WTC11 (cell line): ENCODE measurements around the gene OR51B2. TPM values are rescaled to one million over a fixed set of nuclear protein-coding genes. Genes with fewer than 3 reads are reported as not detected.

Experiments used
- ATAC-seq: fragments of 200-7000 bp; cut with Tn5 transposase; 2 replicates; pipeline ENCODE4 v1.10.0; 2021; ENCODE audit warnings: mild to moderate bottlenecking, moderate library complexity
- CTCF ChIA-PET: fragments of 300-600 bp; sonication (Branson Sonifier 250); formaldehyde crosslinking; loops from one replicate; lab custom pipeline; 2021; ENCODE audit warnings: antibody characterized with exemption; lab: Charles Lee
- POLR2A ChIA-PET: fragments of 350-600 bp; sonication (Branson Sonifier 250); formaldehyde crosslinking; loops from one replicate; lab custom pipeline; 2021; ENCODE audit warnings: antibody characterized with exemption; lab: Charles Lee
- DNase-seq: peaks from one replicate; pipeline ENCODE4 v3.0.0; 2021; ENCODE audit warnings: low spot score
- H3K27ac Mint-ChIP-seq: 2 replicates; pipeline ENCODE4 v1.8.0; 2021; ENCODE audit warnings: mixed read lengths
- H3K27me3 Mint-ChIP-seq: 2 replicates; pipeline ENCODE4 v1.8.0; 2021; ENCODE audit warnings: low read depth, mild to moderate bottlenecking, moderate library complexity, mixed read lengths
- H3K36me3 Mint-ChIP-seq: 2 replicates; pipeline ENCODE4 v1.8.0; 2021; ENCODE audit warnings: mixed read lengths
- H3K4me1 Mint-ChIP-seq: 2 replicates; pipeline ENCODE4 v1.8.0; 2022; ENCODE audit warnings: mixed read lengths
- H3K4me3 Mint-ChIP-seq: 2 replicates; pipeline ENCODE4 v1.8.0; 2021; ENCODE audit warnings: mild to moderate bottlenecking, moderate library complexity, mixed read lengths
- H3K9me3 Mint-ChIP-seq: 2 replicates; pipeline ENCODE4 v1.8.0; 2021; ENCODE audit warnings: mixed read lengths
- ATF1 ChIP-seq: sonication (generic); formaldehyde crosslinking; IDR thresholded peaks from 2 replicates; pipeline ENCODE4 v1.8.1; 2023; ENCODE audit warnings: mild to moderate bottlenecking, moderate library complexity, missing genetic modification reagents
- ATF2 ChIP-seq: sonication (generic); formaldehyde crosslinking; IDR thresholded peaks from 2 replicates; pipeline ENCODE4 v1.8.1; 2022; ENCODE audit warnings: low read depth, missing genetic modification reagents, borderline replicate concordance
- ATF6 ChIP-seq: sonication (generic); formaldehyde crosslinking; IDR thresholded peaks from 2 replicates; pipeline ENCODE4 v1.8.1; 2023; ENCODE audit warnings: mild to moderate bottlenecking, missing genetic modification reagents
- CDX4 ChIP-seq: fragments of 250-450 bp; sonication (Bioruptor Pico); IDR thresholded peaks from 2 replicates; pipeline ENCODE4 v1.9.0; 2021; ENCODE audit warnings: moderate library complexity, mild to moderate bottlenecking, inconsistent platforms, borderline replicate concordance
- E2F4 ChIP-seq: sonication (generic); formaldehyde crosslinking; IDR thresholded peaks from 2 replicates; pipeline ENCODE4 v1.8.1; 2022; ENCODE audit warnings: low read depth, mild to moderate bottlenecking, moderate library complexity, missing genetic modification reagents, borderline replicate concordance
- FOXP1 ChIP-seq: sonication (generic); formaldehyde crosslinking; IDR thresholded peaks from 2 replicates; pipeline ENCODE4 v1.8.0; 2022; ENCODE audit warnings: missing genetic modification reagents, mild to moderate bottlenecking, moderate library complexity, borderline replicate concordance
- JUN ChIP-seq: sonication (generic); formaldehyde crosslinking; IDR thresholded peaks from 2 replicates; pipeline ENCODE4 v1.8.0; 2023; ENCODE audit warnings: mild to moderate bottlenecking, missing genetic modification reagents
- KAT7 ChIP-seq: sonication (generic); formaldehyde crosslinking; IDR thresholded peaks from 2 replicates; pipeline ENCODE4 v1.8.1; 2023; ENCODE audit warnings: missing genetic modification reagents, mild to moderate bottlenecking, borderline replicate concordance
- PRDM15 ChIP-seq: sonication (generic); formaldehyde crosslinking; IDR thresholded peaks from 2 replicates; pipeline ENCODE4 v1.8.0; 2022; ENCODE audit warnings: missing genetic modification reagents
- PREB ChIP-seq: sonication (generic); formaldehyde crosslinking; IDR thresholded peaks from 2 replicates; pipeline ENCODE4 v1.8.1; 2022; ENCODE audit warnings: mild to moderate bottlenecking, missing genetic modification reagents, moderate library complexity, borderline replicate concordance
- SMAD3 ChIP-seq: sonication (generic); formaldehyde crosslinking; IDR thresholded peaks from 2 replicates; pipeline ENCODE4 v1.8.0; 2022; ENCODE audit warnings: missing genetic modification reagents, mild to moderate bottlenecking, borderline replicate concordance
- SP1 ChIP-seq: sonication (generic); formaldehyde crosslinking; conservative IDR thresholded peaks from 2 replicates; pipeline ENCODE4 v1.8.1; 2022; ENCODE audit warnings: missing genetic modification reagents
- ZBTB21 ChIP-seq: sonication (generic); formaldehyde crosslinking; IDR thresholded peaks from 2 replicates; pipeline ENCODE4 v1.8.1; 2023; ENCODE audit warnings: mild to moderate bottlenecking, missing genetic modification reagents, borderline replicate concordance
- ZBTB43 ChIP-seq: sonication (generic); formaldehyde crosslinking; IDR thresholded peaks from 2 replicates; pipeline ENCODE4 v1.8.1; 2023; ENCODE audit warnings: mild to moderate bottlenecking, missing genetic modification reagents
- ZNF396 ChIP-seq: fragments of 250-450 bp; sonication (Bioruptor Pico); IDR thresholded peaks from 2 replicates; pipeline ENCODE4 v1.8.0; 2021; ENCODE audit warnings: mild to moderate bottlenecking, moderate library complexity, borderline replicate concordance
- ZNF512 ChIP-seq: sonication (generic); formaldehyde crosslinking; IDR thresholded peaks from 2 replicates; pipeline ENCODE4 v1.8.1; 2022; ENCODE audit warnings: missing genetic modification reagents, borderline replicate concordance
- total RNA-seq: library from RNA; stranded (reverse); gene quantifications from 3 replicates; pipeline ENCODE4 v1.2.3, GENCODE V29; 2021

OR51B2 gene
- total RNA-seq, 1 experiment from 2014 or later, result not detected

- no peak overlapping the region for H3K4me3 Mint-ChIP-seq
- peaks cover 28% of the 10 kb centered on the region for H3K4me1 Mint-ChIP-seq
- no peaks in the 10 kb centered on the region for H3K9me3 Mint-ChIP-seq
- no peaks in the 10 kb centered on the region for H3K36me3 Mint-ChIP-seq
- TF ChIP-seq SMAD3 (CRISPR knock-in tag), result no peak
- TF ChIP-seq E2F4 (CRISPR knock-in tag), result no peak
- no peak for TF ChIP-seq ATF2 (CRISPR knock-in tag)
- TF ChIP-seq PRDM15 (CRISPR knock-in tag), result no peak
- TF ChIP-seq SP1, result no peak
- no peak for TF ChIP-seq KAT7 (CRISPR knock-in tag)
- TF ChIP-seq CDX4, result no peak
- no peak for TF ChIP-seq ZBTB43 (CRISPR knock-in tag)
- no peak for TF ChIP-seq ATF1 (CRISPR knock-in tag)
- TF ChIP-seq ZBTB21 (CRISPR knock-in tag), result no peak
- TF ChIP-seq JUN, result no peak
- ATAC-seq, result no peak
- no peak overlapping the region for H3K27ac Mint-ChIP-seq
- no peak for DNase-seq
- ChIA-PET POLR2A (no interaction called here), CTCF (no interaction called here)
- H3K27me3 Mint-ChIP-seq, result no peaks in the 10 kb centered on the region; the same call in 1 of the 2 replicates
These were observed 21.7 kb upstream of the OR51B2 start for GRCh38 chr11:5345831-5346230.

GRCh38 chr11:5343474-5344335 is 19.6 kb upstream of the OR51B2 start, which contains the start of gene OR51B5:
OR51B5 (minus strand) TSS chr11:5343524; CDS start chr11:5343524, 0 bp downstream.
- H3K27me3 Mint-ChIP-seq, result no peaks in the 10 kb centered on the region; the same call in 1 of the 2 replicates
- H3K36me3 Mint-ChIP-seq, result no peaks in the 10 kb centered on the region
- H3K27ac Mint-ChIP-seq, result no peak within 1 kb of the TSS; the same call in 1 of the 2 replicates
- no peak within 1 kb of the TSS for H3K4me3 Mint-ChIP-seq
- DNase-seq (no peak), ATAC-seq (no peak)
- ChIA-PET CTCF (no interaction called here), POLR2A (no interaction called here)
- peaks cover 21% of the 10 kb centered on the region for H3K4me1 Mint-ChIP-seq
- no peaks in the 10 kb centered on the region for H3K9me3 Mint-ChIP-seq
- TF ChIP-seq ZNF396 (CRISPR knock-in tag), result no peak
- TF ChIP-seq ATF2 (CRISPR knock-in tag), result no peak
- TF ChIP-seq PREB (CRISPR knock-in tag), result no peak
- TF ChIP-seq ZNF512 (CRISPR knock-in tag), result no peak
- no peak for TF ChIP-seq ATF6
- TF ChIP-seq FOXP1 (CRISPR knock-in tag), result no peak
